Effector CD8-positive, alpha-beta T cell (primary cell): ENCODE data around the gene ARF6.
"Not testable (repeated sequence)": the region's sequence is repeated elsewhere in the genome, so short reads cannot be mapped to it uniquely, and the experiment has no call there.

Experiments used
- DNase-seq: peaks from one replicate; lab custom pipeline; 2025; lab: John Stamatoyannopoulos, UW
- total RNA-seq, 4 experiments: gene quantifications; one replicate each; lab custom pipeline; 2026; lab: John Stamatoyannopoulos, UW

Gene ARF6
- 260 to 372 (median 285) reads per million in 4 experiments for total RNA-seq

- peak; percentile 89 for DNase-seq
These were observed at the start of gene ARF6 for GRCh38 chr14:49892636-49893308. TSS of gene ARF6 (plus strand) at chr14:49893082. CDS start at chr14:49893737, 655 bp downstream.

DNA sequence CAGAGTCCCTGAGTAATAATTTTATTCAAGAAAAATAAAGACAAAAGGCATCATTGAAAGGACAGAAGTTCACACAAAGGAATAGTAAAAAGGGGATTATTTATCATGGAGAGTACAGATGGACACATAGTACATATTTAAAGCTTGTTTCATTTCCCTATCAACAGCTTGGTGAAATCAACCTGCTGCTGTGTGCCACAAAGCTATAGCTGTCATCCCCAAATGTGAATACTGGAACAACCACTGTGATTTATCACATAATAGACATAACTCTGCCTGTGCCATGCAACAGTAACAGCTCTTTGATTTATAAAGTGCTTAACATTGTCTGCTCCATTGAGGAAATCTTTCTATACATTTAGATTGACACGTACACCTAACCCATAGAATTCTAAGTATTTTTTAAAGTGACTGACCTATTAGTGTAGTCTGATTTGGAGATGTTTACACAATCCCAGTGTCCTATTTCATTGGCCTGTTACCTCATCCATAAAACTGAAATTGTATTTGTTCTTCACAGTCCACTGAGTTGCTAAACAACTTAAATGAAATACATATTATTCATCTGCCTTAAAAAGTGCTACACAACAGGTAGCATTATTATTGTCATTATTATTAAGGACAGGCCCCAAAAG lies 43.6 kb upstream of the ARF6 start:
- no peak for DNase-seq

DNA sequence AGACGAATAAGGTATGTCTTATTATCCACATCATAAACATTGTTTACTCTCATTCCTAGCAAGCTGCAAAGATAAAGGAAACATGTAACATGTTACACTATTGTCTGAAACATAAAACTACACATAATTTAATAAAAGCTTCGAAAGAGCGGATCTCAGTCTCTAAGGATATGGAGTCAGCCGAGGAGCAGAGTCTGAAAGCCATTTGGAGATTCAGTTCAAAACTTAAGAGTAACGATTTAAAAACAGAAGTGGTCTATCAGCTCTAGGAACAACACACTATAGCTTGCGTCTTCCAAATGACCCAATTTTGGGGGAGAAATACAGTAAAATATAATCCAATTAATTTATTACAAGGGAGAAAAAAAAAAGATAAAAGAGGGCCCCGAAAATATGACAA lies 41.1 kb upstream of the ARF6 start:
- DNase-seq = no peak

GRCh38 chr14:49852301-49853157 lies 40.4 kb upstream of the ARF6 start, which contains the start of gene NEMF:
TSS of gene NEMF (minus strand) at chr14:49852788. CDS start at chr14:49852753, 35 bp downstream.
- peak; percentile 70 for DNase-seq

DNA sequence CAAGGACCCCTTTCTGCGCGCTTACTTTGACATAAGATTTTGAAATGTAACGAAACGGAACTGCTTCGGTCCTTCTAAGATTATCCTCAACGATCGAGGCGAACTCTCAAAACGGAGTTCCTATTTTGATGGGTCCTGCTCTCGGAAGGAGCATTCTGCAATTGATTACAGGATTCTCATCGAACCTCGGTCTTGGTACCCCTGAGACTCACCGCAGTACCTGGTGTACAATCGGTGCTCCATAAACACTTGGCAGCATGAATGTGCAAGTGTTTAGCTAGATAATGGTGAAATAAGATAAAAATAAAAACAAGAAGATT lies 39.8 kb upstream of the ARF6 start:
- DNase-seq = no peak

DNA sequence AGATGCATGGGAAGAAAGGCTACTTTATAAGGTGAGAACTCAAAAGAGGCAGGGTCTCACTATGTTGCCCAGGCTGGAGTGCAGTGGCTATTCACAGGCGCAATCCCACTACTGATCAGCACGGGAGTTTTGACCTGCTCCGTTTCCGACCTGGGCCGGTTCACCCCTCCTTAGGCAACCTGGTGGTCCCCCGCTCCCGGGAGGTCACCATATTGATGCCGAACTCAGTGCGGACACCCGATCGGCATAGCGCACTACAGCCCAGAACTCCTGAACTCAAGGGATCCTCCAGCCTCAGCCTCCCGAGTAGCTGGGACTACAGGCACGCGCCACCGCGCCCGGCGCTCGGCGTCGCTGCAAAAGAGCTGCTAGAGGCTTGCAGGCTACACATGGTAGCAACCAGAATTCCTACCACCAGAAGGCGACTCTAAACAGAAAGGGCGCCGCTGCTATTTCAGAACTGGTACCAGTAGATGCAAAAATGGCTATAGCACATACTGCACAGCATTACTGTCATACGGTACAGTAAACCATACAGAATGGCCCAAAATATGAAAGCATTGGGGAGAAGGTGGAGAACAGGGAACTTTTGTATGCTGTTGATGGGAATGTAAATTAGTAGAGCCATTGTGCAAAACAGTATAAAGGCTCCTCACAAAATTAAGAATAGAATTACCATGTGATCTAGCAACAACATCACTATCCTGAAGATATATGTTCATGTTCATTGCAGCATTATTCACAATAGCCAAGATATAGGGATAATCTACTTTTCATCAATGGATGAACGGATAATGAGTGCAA lies 39.1 kb upstream of the ARF6 start:
- peak; percentile 45 for DNase-seq

DNA sequence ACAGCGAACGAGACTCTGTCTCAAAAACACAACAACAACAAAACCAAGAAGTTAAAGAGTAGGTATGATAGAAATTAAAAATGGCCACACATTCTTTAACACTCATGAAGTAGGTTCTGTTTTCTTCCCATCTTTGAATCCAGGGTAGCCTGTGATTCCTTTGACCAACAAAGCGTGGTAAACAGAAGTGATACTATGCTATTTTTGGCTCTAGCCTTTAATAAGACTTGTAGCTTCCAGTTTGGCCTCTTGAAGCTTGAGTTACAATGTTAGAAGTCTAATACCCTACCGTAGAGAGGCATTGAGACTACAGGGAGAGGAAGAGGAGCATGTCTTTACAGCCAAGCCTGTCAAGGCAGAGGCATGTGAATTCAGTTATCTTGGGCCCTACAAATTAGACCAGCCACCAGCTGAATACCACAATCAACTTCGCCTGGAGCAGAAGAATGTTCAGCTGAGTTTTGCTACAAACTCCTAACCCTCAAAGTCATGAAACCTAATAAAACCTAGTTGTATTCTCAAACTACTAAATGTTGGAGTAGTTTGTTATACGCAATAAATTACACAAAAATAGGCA lies 35.4 kb upstream of the ARF6 start:
- DNase-seq = no peak

- no peak for DNase-seq
These were observed 34.5 kb upstream of the ARF6 start for GRCh38 chr14:49858383-49858782.

DNA sequence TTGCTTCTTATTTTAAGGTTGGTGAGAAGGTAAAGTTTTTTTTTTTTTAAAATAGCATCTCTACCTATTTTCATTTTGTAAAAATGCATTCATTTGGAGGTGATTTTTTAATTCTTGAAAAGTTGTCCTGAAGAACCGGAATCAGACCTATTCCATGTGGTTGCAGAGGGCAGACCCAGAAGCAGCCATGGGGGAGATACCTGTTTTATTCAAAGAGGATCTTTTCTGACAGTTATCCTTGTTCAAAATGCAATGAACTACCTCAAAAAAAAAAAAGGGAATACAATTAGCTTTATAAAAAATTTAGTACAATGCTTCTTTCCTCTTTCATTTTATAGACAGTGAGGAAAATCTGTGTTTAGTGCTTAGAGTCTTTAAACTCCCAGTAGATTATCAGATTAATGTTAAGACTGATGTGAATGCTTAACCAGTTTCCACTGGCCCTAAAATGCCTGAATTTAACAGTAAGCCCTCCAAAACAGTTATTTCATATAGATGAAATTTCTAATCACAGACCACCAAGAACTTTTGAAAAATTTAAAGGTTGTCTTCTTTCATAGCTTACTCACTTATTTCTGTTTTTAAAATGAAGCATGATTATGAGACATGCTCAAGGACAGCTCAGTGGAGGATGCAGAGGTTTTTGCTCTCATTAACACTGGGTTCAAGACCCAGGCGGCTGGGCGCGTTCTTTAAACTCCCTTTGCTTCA lies 31.7 kb upstream of the ARF6 start:
- no peak for DNase-seq

- peak; percentile 26 for DNase-seq
These were observed 31.2 kb upstream of the ARF6 start for GRCh38 chr14:49861699-49862088.

GRCh38 chr14:49862089-49862673 lies 30.7 kb upstream of the ARF6 start:
- DNase-seq = peak; percentile 69

- no peak for DNase-seq
These were observed 29.2 kb upstream of the ARF6 start for GRCh38 chr14:49863487-49864281.

GRCh38 chr14:49865431-49865859 lies 27.4 kb upstream of the ARF6 start:
- peak; percentile 61 for DNase-seq

DNA sequence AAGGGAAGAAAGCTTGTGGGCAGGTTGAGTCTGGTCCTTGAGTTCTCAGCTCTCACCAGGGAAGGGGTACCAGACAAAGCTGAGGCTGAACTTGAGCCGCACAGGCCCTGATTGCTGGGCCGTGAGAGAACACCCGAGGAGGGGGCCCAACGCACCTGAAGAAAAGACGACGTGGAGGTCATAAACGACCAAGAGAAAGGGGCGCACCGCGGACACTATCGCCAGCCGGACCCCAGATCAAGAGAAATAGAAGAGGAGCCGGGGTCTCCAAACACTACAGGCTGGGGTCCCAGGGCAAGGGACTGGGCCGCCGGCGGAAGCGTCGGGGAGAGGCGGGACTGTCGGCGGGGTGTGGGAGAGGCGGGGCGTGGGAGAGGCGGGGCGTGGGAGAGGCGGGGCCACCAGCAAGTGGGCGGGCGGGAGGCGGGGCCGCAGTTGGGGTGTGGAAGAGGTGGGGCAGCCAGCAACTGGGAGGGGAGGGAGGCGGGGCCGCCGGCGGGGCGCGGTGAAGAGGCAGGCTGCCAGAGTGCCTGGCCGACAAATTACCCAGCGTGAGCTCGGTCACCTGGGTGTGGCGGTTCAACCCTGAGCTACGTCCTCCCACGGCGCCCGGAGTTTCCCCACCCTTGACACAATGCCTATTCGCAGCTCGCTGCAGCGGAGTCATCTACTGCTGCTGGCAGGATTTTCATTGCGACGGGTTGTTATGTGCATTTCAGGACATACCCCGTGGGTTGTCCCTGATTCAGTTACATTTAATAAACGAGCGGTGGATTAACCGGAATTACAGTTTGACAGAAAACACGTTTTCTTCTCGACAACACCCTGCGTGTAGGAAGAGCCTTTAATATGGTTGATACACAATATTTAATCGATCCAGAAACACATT lies 24.8 kb upstream of the ARF6 start:
- DNase-seq = peak; percentile 93

DNA sequence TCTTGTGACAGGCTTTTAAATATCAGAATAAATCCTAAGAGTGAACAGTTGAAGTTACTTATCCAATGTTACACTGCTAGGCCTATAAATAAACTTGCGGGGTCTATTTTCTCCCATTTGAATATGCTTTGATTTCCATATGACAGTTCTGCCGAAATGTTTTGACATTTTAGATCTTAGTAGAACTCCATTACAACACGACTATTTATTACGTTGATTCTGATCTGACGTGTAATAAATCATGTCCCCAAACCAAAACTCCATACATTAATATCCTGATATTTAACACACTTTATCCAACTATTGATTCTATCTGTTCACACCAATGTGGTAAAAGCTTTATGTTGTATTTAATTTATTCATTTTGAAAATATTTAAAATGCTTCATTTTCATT lies 24.2 kb upstream of the ARF6 start:
- DNase-seq = no peak

GRCh38 chr14:49870908-49871307 lies 22.0 kb upstream of the ARF6 start:
- DNase-seq = no peak

DNA sequence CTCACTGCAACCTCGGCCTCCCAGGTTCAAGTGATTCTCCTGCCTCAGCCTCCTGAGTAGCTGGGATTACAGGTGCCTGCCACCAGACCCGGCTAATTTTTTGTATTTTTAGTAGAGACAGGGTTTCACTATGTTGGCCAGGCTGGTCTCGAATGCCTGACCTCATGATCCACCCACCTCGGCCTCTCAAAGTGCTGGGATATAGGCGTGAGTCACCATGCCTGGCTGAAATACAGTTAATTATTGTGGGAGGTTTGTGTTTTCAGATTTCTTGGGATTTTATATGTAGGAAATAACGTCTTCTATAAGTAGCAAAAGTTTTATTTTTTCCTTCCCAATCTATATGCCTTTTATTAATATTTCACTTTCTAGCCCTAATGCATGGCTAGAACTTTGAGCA lies 19.3 kb upstream of the ARF6 start:
- not testable (repeated sequence) for DNase-seq

DNA sequence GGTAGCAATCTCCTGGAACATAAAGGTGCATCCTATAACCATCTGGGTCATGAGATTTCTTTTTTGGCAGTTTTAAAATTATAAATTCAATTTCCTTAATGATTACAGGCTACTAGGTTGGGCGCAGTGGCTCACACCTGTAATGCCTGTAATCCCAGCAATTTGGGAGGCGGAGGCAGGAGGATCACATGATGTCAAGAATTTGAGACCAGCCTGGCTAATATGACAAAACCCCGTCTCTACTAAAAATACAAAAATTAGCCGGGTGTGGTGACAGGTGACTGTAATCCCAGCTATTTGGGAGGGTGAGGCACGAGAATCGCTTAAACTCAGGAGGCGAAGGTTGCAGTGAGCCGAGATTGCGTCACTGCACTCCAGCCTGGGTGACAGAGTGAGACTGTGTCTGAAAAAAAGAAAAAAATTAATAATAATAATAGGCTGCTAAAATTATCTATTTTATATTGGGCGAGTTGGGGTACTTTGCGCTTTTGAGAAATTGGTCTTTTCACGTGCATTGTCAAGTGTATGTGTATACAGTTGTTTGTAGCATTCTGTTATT lies 17.2 kb upstream of the ARF6 start:
- DNase-seq = no peak
